Renal pelvis (tissue), 12 donors: ENCODE measurements around the gene SPC24. TPM values are rescaled to one million over a fixed set of nuclear protein-coding genes. Genes with fewer than 3 reads are reported as not detected.
A peak's percentile ranks its signal among the peaks of the same experiment; 100 is the strongest.

ENCODE experiments used
- DNase-seq: peaks from one replicate; pipeline ENCODE4 v3.0.0-alpha.2; 2013
- long read RNA-seq, 16 experiments: transcript quantifications; one replicate each; lab custom pipeline, GENCODE V29; 2026
- polyA plus RNA-seq, 3 donors: library from polyadenylated mRNA; unstranded; fragments of 120-200 nt; gene quantifications; one replicate each; pipeline ENCODE4 v1.2.1, GENCODE V29; 2013; ENCODE audit not compliant: insufficient read length in 3 of 3

The SPC24 gene
- 10 to 100 TPM; 15.4 to 20.5 (median 19.9) TPM for polyA plus RNA-seq
- long read RNA-seq, donor 1, transcript SPC24-206 (5 exons, 2,315 nt), result major isoform, 6 of 6 reads
- long read RNA-seq, donor 1, partial matches to known transcripts, result 0 of 6 reads
- long read RNA-seq, donor 1, other reads (novel, unspliced or antisense), result 0 of 6 reads
- long read RNA-seq, donor 2, transcript SPC24-206 (5 exons, 2,315 nt), result major isoform, 6 of 9 reads
- long read RNA-seq, donor 2, partial matches to known transcripts, result 0 of 9 reads
- long read RNA-seq, donor 2, other reads (novel, unspliced or antisense), result 0 of 9 reads
- long read RNA-seq, donor 3, partial matches to known transcripts, result 9 of 16 reads
- long read RNA-seq, donor 3, other reads (novel, unspliced or antisense), result 0 of 16 reads
- long read RNA-seq, donor 4, partial matches to known transcripts, result 0 of 2 reads
- long read RNA-seq, donor 4, other reads (novel, unspliced or antisense), result 0 of 2 reads
- long read RNA-seq, donor 5, partial matches to known transcripts, result 0 of 6 reads
- long read RNA-seq, donor 5, other reads (novel, unspliced or antisense), result 0 of 6 reads
- long read RNA-seq, donor 6, partial matches to known transcripts, result 0 of 4 reads
- long read RNA-seq, donor 6, other reads (novel, unspliced or antisense), result 0 of 4 reads
- long read RNA-seq, donor 7, transcript SPC24-206 (5 exons, 2,315 nt), result major isoform, 6 of 7 reads
- long read RNA-seq, donor 7, partial matches to known transcripts, result 0 of 7 reads
- long read RNA-seq, donor 7, other reads (novel, unspliced or antisense), result 0 of 7 reads
- long read RNA-seq, donor 8, partial matches to known transcripts, result 10 of 11 reads
- long read RNA-seq, donor 8, other reads (novel, unspliced or antisense), result 0 of 11 reads
- long read RNA-seq, donor 9, transcript SPC24-206 (5 exons, 2,315 nt), result major isoform, 8 of 8 reads
- long read RNA-seq, donor 9, partial matches to known transcripts, result 0 of 8 reads
- long read RNA-seq, donor 9, other reads (novel, unspliced or antisense), result 0 of 8 reads
- long read RNA-seq, donor 10, partial matches to known transcripts, result 36 of 40 reads
- long read RNA-seq, donor 10, other reads (novel, unspliced or antisense), result 0 of 40 reads
- long read RNA-seq, donor 11, partial matches to known transcripts, result 0 of 4 reads
- long read RNA-seq, donor 11, other reads (novel, unspliced or antisense), result 0 of 4 reads
- long read RNA-seq, donor 12, transcript SPC24-206 (5 exons, 2,315 nt), result major isoform, 7 of 8 reads
- long read RNA-seq, donor 12, partial matches to known transcripts, result 0 of 8 reads
- long read RNA-seq, donor 12, other reads (novel, unspliced or antisense), result 0 of 8 reads
- long read RNA-seq, donor 13, partial matches to known transcripts, result 0 of 2 reads
- long read RNA-seq, donor 13, other reads (novel, unspliced or antisense), result 0 of 2 reads
- long read RNA-seq, donor 14, result 0 reads
- long read RNA-seq, donor 15, result 0 reads
- long read RNA-seq, donor 16, partial matches to known transcripts, result 0 of 4 reads
- long read RNA-seq, donor 16, other reads (novel, unspliced or antisense), result 0 of 4 reads

GRCh38 chr19:11155373-11156120 is at the start of gene SPC24:
Gene SPC24 (minus strand): TSS chr19:11155782. CDS start chr19:11155776, 6 bp downstream.
- peak; percentile 97 for DNase-seq

GRCh38 chr19:11204943-11205349 is 49.4 kb upstream of the SPC24 start:
- DNase-seq, result no peak

- DNase-seq, result no peak
These were observed 48.6 kb upstream of the SPC24 start for GRCh38 chr19:11204076-11204602.

DNA sequence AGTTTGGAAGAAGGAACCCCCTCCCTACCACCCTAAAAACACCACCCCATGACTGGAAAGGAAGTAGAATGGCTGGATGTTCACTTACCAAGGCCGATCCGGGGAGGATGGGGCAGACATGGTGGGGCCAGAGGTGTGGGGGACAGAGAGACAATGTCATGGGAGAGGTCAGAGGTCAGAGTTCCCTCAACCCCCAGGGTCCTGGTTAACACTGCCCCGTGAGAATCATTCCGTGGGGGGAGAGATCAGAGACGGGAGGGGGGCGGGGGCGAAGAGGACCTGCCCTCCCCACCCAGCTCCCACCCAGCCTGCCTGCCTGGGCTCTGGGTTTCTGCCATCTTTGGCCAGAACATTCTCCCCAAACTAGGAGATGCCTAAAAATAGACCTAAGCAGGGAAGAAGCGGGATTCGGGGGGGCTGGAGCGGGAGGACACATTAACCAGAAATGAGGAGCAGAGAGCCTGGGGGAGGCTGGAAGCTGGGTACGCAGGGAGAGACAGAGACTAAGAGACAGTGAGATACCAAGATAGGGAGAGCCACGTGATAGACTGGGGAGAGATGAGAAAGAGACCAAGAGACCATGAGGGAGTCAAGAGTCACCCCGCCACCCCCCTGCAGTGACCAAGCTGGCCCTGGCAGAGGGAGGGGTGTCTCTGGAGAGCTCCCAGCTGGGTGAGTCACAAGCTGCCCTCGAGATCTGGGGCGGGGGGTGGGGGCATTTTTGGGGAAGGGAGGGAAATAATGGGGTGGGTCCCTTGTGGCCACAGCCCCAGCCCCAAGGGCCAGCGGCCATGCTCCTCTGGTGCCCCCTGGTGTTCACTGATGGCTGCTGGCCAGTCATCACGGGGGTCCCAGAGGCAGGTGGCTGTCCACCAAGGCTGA is 47.9 kb upstream of the SPC24 start:
- DNase-seq, result no peak

GRCh38 chr19:11202488-11203193 is 47.1 kb upstream of the SPC24 start:
- DNase-seq, result no peak

- no peak for DNase-seq
These were observed 46.2 kb upstream of the SPC24 start for GRCh38 chr19:11201791-11202190.

- no peak for DNase-seq
These were observed 45.3 kb upstream of the SPC24 start for GRCh38 chr19:11200931-11201330.

- no peak for DNase-seq
These were observed 44.5 kb upstream of the SPC24 start for GRCh38 chr19:11200015-11200574.

DNA sequence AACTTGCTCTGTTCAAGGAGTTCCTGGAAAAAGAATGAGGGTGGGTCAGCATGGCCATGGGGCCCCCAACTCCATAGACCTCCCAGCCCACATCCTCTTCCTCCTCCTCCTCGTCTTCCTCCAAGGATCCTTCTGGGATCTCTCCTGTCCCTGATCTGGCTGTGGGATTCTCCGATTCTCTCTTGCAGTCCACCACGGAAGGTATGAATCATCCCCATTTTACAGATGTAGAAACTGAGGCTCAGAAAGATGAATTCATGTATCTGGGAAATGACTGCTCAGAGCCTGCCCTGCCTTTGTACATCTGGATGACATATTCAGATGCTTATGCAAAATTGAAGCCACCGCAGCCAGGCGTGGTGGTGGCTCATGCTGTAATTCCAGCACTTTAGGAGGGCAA is 43.9 kb upstream of the SPC24 start:
- DNase-seq, result no peak

GRCh38 chr19:11198769-11199424 is 43.3 kb upstream of the SPC24 start:
- DNase-seq, result no peak

GRCh38 chr19:11198175-11198534 is 42.6 kb upstream of the SPC24 start:
- DNase-seq, result no peak

DNA sequence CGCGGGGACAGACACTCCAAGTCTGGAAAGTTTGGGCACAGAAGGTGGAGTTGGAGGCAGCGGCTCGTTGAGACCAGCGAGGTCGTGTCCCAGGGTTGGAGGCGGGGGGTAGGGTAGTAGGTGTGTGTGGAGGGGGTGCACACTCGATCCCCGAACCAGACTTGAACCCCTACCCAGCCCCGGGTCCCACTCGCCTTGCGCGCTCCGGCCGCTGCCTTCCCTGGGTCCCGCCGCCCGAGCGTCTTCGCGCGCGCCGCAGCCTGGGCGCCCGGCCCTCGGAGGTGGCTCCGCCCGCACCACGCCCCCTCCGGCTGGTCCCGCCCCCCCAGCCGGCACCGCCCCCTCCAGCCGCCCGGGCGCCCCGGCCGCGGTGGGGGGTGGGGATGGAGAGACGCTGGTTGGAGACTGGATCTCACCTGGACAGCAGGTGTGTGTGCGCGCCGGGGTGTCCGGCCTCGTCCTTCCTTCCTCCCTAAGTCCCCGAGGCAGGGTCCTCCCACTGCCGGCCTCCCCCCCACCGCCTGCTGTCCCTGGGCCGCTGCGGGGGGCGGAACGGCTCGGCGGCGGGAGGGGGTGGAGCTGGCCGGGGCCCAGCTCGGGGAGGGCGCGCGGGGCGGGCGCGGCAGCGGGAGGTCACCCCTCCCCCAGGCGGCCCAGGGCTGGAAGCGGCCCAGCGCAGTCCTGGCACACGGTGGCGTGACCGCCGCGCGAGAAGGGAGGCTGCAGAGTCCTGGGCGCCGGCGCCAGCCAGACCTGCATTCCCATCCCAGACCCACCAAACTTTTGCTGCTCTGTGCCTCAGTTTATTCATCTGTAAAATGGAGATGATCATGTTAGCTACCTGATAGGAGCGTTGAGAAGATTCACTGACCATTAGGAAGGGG is 42.0 kb upstream of the SPC24 start, which contains the start of gene KANK2:
Gene KANK2 (minus strand): TSS at position 255 of the 884 bp plus-strand sequence. CDS start 3,034 bp downstream, outside the sequence.
- peak; percentile 87 for DNase-seq

DNA sequence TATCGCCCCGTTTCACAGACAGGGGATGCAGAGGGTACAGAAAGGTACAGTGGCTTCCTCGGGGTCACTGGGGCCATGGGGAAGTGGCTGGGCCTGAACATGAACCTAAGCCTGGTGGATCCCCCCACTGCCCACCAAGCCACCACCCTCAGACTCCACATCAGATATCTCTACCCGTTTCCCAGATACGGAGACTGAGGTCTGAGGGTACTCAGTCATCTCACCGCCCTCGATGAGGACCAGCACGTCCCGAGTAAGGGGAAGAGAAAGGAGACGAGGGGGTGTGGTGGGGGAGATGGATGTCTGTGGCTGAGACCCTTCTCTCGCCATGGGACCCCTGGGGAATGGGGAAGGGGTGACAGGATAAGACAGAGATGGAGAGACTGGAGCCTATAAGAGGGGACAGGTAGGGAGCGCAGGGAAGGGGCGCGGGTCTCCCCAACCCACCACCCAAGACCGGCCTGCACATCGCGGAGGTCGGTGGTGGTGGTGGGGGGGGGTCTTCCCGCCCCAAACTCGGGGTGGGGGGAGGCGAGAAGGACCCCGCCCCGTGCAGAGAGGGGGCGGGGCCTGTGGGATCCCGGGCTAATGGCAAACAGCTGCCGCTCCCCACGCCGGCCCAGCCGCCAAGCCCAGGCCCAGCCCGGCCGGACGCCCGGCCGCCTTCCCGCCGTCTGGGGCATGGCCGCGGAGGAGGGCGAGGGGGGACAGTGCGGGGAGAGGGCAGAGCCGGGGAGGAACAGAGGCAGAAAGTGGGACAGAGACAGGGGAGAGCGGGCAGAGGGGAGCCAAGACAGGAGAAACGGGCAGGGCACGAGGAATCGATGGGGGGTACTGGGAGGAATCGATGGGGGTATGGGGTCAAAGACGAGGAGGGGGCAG is 41.1 kb upstream of the SPC24 start:
- DNase-seq, result no peak

GRCh38 chr19:11195681-11196080 is 40.1 kb upstream of the SPC24 start:
- DNase-seq, result no peak
